SK-N-SH treated with all-trans-retinoic acid at 6 μM for 48 hours (cell line): Measurements from ENCODE around the gene NBAS.

Experiments
- BACH2 ChIP-seq: fragments of 250-450 bp; sonication (Bioruptor Pico); IDR thresholded peaks from 2 replicates; pipeline ENCODE4 v1.9.0; 2021; ENCODE audit warnings: mild to moderate bottlenecking, borderline replicate concordance
- CREB5 ChIP-seq: fragments of 250-450 bp; sonication (Bioruptor Pico); IDR thresholded peaks from 2 replicates; pipeline ENCODE4 v1.5.1; 2020; ENCODE audit warnings: low read depth, mild to moderate bottlenecking, moderate library complexity
- CSDC2 ChIP-seq: fragments of 250-450 bp; sonication (Bioruptor Pico); IDR thresholded peaks from 2 replicates; pipeline ENCODE4 v1.5.0; 2020; ENCODE audit warnings: mild to moderate bottlenecking, moderate library complexity
- ESRRG ChIP-seq: fragments of 250-450 bp; sonication (Bioruptor Pico); IDR thresholded peaks from 2 replicates; pipeline ENCODE4 v1.6.1; 2021; ENCODE audit warnings: mild to moderate bottlenecking
- GLIS3 ChIP-seq: fragments of 250-450 bp; sonication (Bioruptor Pico); IDR thresholded peaks from 2 replicates; pipeline ENCODE4 v1.5.0; 2020; ENCODE audit warnings: mild to moderate bottlenecking, moderate library complexity
- OSR1 ChIP-seq: fragments of 250-450 bp; sonication (Bioruptor Pico); IDR thresholded peaks from 2 replicates; pipeline ENCODE4 v1.8.0; 2022; ENCODE audit warnings: moderate library complexity, mild to moderate bottlenecking, inconsistent platforms
- PATZ1 ChIP-seq: fragments of 250-450 bp; sonication (Bioruptor Pico); IDR thresholded peaks from 2 replicates; pipeline ENCODE4 v1.8.0; 2020; ENCODE audit warnings: mild to moderate bottlenecking, moderate library complexity, borderline replicate concordance
- POU6F1 ChIP-seq: fragments of 250-450 bp; sonication (Bioruptor Pico); IDR thresholded peaks from 2 replicates; pipeline ENCODE4 v1.8.0; 2021; ENCODE audit warnings: low read depth, mild to moderate bottlenecking, moderate library complexity, borderline replicate concordance
- RARB ChIP-seq: fragments of 250-450 bp; sonication (Bioruptor Pico); IDR thresholded peaks from 2 replicates; pipeline ENCODE4 v1.8.0; 2021; ENCODE audit warnings: mild to moderate bottlenecking, moderate library complexity
- SNAI2 ChIP-seq: fragments of 250-450 bp; sonication (Bioruptor Pico); IDR thresholded peaks from 2 replicates; pipeline ENCODE4 v1.5.0; 2020; ENCODE audit warnings: mild to moderate bottlenecking, moderate library complexity
- ZC3H10 ChIP-seq: fragments of 250-450 bp; sonication (Bioruptor Pico); IDR thresholded peaks from 2 replicates; pipeline ENCODE4 v1.5.1; 2021; ENCODE audit warnings: mild to moderate bottlenecking, moderate library complexity
- ZFP3 ChIP-seq: fragments of 250-450 bp; sonication (Bioruptor Pico); IDR thresholded peaks from 2 replicates; pipeline ENCODE4 v1.5.0; 2020; ENCODE audit warnings: mild to moderate bottlenecking, moderate library complexity
- ZFP30 ChIP-seq: fragments of 450-650 bp; formaldehyde crosslinking; IDR thresholded peaks from 2 replicates; pipeline ENCODE4 v1.5.0; 2022; ENCODE audit warnings: mild to moderate bottlenecking, moderate library complexity
- ZNF8 ChIP-seq: fragments of 450-650 bp; formaldehyde crosslinking; IDR thresholded peaks from 2 replicates; pipeline ENCODE4 v1.5.0; 2020; ENCODE audit warnings: mild to moderate bottlenecking, moderate library complexity

- TF ChIP-seq ZNF8 (CRISPR knock-in tag) (no peak), ESRRG (CRISPR knock-in tag) (no peak), ZFP3 (CRISPR knock-in tag) (no peak), GLIS3 (no peak), RARB (CRISPR knock-in tag) (no peak), SNAI2 (CRISPR knock-in tag) (no peak), ZC3H10 (CRISPR knock-in tag) (no peak), POU6F1 (CRISPR knock-in tag) (no peak), BACH2 (CRISPR knock-in tag) (no peak), ZFP30 (CRISPR knock-in tag) (no peak), PATZ1 (CRISPR knock-in tag) (no peak), CREB5 (CRISPR knock-in tag) (no peak), CSDC2 (CRISPR knock-in tag) (no peak), OSR1 (CRISPR knock-in tag) (no peak)
Observed at GRCh38 chr2:15127876-15128275, 433.3 kb downstream of the NBAS start.
